NCI-H146 (cell line): Measurements from ENCODE around the gene BCOR.

ENCODE experiments used
- DNase-seq: peaks from one replicate; lab custom pipeline; 2025; lab: John Stamatoyannopoulos, UW

BCOR gene

GRCh38 chrX:40084471-40085101 lies 13.2 kb downstream of the BCOR start:
- DNase-seq: no peak

- DNase-seq: no peak
Observed at GRCh38 chrX:40083979-40084359, 13.8 kb downstream of the BCOR start.

GRCh38 chrX:40083120-40083978 lies 14.4 kb downstream of the BCOR start:
- DNase-seq: no peak

GRCh38 chrX:40082447-40083119 lies 15.2 kb downstream of the BCOR start:
- DNase-seq: no peak

- DNase-seq: no peak
Observed at GRCh38 chrX:40081679-40082068, 16.1 kb downstream of the BCOR start.

GRCh38 chrX:40080894-40081678 lies 16.7 kb downstream of the BCOR start:
- DNase-seq: no peak

- no peak for DNase-seq
Observed at GRCh38 chrX:40079572-40079971, 18.2 kb downstream of the BCOR start.

GRCh38 chrX:40078489-40079227 lies 19.1 kb downstream of the BCOR start:
- no peak for DNase-seq

- DNase-seq: no peak
Observed at GRCh38 chrX:40077906-40078305, 19.9 kb downstream of the BCOR start.

- DNase-seq: no peak
Observed at GRCh38 chrX:40076750-40077575, 20.8 kb downstream of the BCOR start.

- no peak for DNase-seq
Observed at GRCh38 chrX:40074959-40075332, 22.8 kb downstream of the BCOR start.

GRCh38 chrX:40074080-40074958 lies 23.4 kb downstream of the BCOR start:
- no peak for DNase-seq

GRCh38 chrX:40073439-40074054 lies 24.2 kb downstream of the BCOR start:
- DNase-seq: no peak

- DNase-seq: no peak
Observed at GRCh38 chrX:40072246-40072645, 25.5 kb downstream of the BCOR start.

GRCh38 chrX:40068048-40068447 lies 29.7 kb downstream of the BCOR start:
- DNase-seq: peak; percentile 7

- DNase-seq: no peak
Observed at GRCh38 chrX:40066700-40067099, 31.1 kb downstream of the BCOR start.

GRCh38 chrX:40065296-40066046 lies 32.3 kb downstream of the BCOR start:
- no peak for DNase-seq

- DNase-seq: peak; percentile 7
Observed at GRCh38 chrX:40064055-40064597, 33.6 kb downstream of the BCOR start.
